ENCODE measurements around the gene SREBF1. TPM values are rescaled to one million over a fixed set of nuclear protein-coding genes. Genes with fewer than 3 reads are reported as not detected.

Gene SREBF1
- total and polyA plus RNA-seq, 10 of the 15 experiments (the other 5 are each of a cell fraction or from before 2014, with no cell fraction given) = 1.4 to 84.6 (median 20.4) TPM

DNA sequence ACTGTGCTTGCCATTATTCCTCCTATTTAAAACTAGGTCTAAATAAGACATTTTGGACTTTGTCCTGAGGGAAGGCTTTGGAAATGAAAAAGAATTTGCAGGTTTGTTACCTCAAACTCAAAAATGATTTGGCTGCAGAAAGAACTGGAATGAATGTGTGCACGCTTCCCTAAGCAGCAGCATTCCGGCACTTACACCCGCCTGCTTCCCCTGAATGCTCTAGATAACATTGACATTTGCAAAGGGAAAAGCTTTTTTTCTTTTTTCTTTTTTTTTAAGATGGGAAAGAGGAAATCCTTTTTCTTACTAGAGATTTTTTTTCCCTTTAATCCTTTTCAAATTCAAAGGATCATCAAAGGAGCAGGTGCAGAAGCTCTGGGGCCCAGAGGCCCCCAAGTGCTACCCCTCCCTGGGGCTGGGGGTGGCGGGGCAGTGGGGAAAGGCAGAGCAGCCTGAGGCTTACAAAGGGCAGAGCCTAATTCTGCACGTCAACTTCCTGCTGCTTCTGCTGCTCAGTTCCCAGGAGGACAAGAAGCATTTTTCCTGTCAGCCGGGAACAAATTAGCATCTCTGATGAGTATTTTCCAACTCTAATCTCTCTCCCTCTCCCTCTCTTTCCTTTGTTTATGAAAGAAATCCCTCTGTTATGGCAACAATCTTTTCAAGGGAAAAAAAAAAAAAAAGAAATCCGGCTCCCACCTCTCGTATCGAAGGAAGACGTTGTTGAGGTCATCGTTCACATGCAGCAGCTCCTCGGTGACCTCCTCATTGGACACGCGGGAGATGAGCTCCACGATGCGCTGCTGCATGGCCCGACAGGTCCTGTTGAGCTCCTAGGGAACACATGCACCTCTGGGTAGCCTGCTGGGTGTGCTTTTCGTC is 32.1 kb upstream of the SREBF1 start:
- RAD21 ChIA-PET (ENCODE audit: unreplicated experiment) = interaction anchor here (1.4 kb wide), 1 partner anchor 165 kb away, joined by 4 read pairs; no protein-coding TSS in a partner anchor
- WGBS (ENCODE audit: insufficient coverage, insufficient replicate concordance, low lambda C conversion rate, missing lambda C conversion rate) = 88% methylated on average over 18 of the region's 18 CpGs
- TF ChIP-seq SUPT20H (IDR thresholded peaks at IDR 0.05; ENCODE audit: borderline replicate concordance, control insufficient read depth, low read depth, low read length) (no peak), BHLHE40 (IDR thresholded peaks at IDR 0.05; ENCODE audit: borderline replicate concordance in 1 of 2, low read depth in 2 of 2, low read length in 1 of 2) (no peak), ATF7 (IDR thresholded peaks at IDR 0.05; ENCODE audit: low read depth) (no peak), ASH2L (IDR thresholded peaks at IDR 0.05; ENCODE audit: borderline replicate concordance, low read depth) (no peak), PAX5 (IDR thresholded peaks at IDR 0.05; ENCODE audit: borderline replicate concordance, low read depth, low read length) (no peak), NFYA (IDR thresholded peaks at IDR 0.05; ENCODE audit: borderline replicate concordance, low read depth, low read length) (no peak), RFX5 (IDR thresholded peaks at IDR 0.05; ENCODE audit: low read depth, low read length) (no peak), ETV6 (conservative IDR thresholded peaks at IDR 0.05 in 1 of 2, IDR thresholded peaks at IDR 0.05 in 1 of 2; ENCODE audit: borderline replicate concordance in 1 of 2, low read depth in 1 of 2) (no peak), ZNF384 (IDR thresholded peaks at IDR 0.05; ENCODE audit: borderline replicate concordance, low read depth, low read length) (no peak)
- TF ChIP-seq, protein P1, sequence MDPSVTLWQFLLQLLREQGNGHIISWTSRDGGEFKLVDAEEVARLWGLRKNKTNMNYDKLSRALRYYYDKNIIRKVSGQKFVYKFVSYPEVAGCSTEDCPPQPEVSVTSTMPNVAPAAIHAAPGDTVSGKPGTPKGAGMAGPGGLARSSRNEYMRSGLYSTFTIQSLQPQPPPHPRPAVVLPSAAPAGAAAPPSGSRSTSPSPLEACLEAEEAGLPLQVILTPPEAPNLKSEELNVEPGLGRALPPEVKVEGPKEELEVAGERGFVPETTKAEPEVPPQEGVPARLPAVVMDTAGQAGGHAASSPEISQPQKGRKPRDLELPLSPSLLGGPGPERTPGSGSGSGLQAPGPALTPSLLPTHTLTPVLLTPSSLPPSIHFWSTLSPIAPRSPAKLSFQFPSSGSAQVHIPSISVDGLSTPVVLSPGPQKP (IDR thresholded peaks at IDR 0.05; ENCODE audit: low read depth, low read length) = no peak
- TF ChIP-seq, protein P2, sequence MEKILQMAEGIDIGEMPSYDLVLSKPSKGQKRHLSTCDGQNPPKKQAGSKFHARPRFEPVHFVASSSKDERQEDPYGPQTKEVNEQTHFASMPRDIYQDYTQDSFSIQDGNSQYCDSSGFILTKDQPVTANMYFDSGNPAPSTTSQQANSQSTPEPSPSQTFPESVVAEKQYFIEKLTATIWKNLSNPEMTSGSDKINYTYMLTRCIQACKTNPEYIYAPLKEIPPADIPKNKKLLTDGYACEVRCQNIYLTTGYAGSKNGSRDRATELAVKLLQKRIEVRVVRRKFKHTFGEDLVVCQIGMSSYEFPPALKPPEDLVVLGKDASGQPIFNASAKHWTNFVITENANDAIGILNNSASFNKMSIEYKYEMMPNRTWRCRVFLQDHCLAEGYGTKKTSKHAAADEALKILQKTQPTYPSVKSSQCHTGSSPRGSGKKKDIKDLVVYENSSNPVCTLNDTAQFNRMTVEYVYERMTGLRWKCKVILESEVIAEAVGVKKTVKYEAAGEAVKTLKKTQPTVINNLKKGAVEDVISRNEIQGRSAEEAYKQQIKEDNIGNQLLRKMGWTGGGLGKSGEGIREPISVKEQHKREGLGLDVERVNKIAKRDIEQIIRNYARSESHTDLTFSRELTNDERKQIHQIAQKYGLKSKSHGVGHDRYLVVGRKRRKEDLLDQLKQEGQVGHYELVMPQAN (conservative IDR thresholded peaks at IDR 0.05) = no peak
- TF ChIP-seq, protein P3, sequence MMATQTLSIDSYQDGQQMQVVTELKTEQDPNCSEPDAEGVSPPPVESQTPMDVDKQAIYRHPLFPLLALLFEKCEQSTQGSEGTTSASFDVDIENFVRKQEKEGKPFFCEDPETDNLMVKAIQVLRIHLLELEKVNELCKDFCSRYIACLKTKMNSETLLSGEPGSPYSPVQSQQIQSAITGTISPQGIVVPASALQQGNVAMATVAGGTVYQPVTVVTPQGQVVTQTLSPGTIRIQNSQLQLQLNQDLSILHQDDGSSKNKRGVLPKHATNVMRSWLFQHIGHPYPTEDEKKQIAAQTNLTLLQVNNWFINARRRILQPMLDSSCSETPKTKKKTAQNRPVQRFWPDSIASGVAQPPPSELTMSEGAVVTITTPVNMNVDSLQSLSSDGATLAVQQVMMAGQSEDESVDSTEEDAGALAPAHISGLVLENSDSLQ (IDR thresholded peaks at IDR 0.05) = no peak
- TF ChIP-seq, protein P4, sequence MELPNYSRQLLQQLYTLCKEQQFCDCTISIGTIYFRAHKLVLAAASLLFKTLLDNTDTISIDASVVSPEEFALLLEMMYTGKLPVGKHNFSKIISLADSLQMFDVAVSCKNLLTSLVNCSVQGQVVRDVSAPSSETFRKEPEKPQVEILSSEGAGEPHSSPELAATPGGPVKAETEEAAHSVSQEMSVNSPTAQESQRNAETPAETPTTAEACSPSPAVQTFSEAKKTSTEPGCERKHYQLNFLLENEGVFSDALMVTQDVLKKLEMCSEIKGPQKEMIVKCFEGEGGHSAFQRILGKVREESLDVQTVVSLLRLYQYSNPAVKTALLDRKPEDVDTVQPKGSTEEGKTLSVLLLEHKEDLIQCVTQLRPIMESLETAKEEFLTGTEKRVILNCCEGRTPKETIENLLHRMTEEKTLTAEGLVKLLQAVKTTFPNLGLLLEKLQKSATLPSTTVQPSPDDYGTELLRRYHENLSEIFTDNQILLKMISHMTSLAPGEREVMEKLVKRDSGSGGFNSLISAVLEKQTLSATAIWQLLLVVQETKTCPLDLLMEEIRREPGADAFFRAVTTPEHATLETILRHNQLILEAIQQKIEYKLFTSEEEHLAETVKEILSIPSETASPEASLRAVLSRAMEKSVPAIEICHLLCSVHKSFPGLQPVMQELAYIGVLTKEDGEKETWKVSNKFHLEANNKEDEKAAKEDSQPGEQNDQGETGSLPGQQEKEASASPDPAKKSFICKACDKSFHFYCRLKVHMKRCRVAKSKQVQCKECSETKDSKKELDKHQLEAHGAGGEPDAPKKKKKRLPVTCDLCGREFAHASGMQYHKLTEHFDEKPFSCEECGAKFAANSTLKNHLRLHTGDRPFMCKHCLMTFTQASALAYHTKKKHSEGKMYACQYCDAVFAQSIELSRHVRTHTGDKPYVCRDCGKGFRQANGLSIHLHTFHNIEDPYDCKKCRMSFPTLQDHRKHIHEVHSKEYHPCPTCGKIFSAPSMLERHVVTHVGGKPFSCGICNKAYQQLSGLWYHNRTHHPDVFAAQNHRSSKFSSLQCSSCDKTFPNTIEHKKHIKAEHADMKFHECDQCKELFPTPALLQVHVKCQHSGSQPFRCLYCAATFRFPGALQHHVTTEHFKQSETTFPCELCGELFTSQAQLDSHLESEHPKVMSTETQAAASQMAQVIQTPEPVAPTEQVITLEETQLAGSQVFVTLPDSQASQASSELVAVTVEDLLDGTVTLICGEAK (IDR thresholded peaks at IDR 0.05; ENCODE audit: borderline replicate concordance) = no peak

More for the DNA sequence above, 32.1 kb upstream of the SREBF1 start:
- H3K27ac ChIP-seq (ENCODE audit: control insufficient read depth, insufficient read depth) = no peak overlapping the region
- no peaks in the 10 kb centered on the region for H3K27me3 ChIP-seq (replicated peaks in 1 of 2; ENCODE audit: control insufficient read depth in 2 of 2, insufficient read depth in 2 of 2, low read length in 1 of 2)
- DNase-seq (ENCODE audit: low read depth, low spot score) = no peak
- no peaks in the 10 kb centered on the region for H4K20me1 ChIP-seq (ENCODE audit: control insufficient read depth, insufficient read depth)
- no peaks in the 10 kb centered on the region for H3K9me3 ChIP-seq (replicated peaks; ENCODE audit: control insufficient read depth, insufficient read depth, low read length)
- SMC1A ChIA-PET (ENCODE audit: uncharacterized antibody, unreplicated experiment) = interaction anchor here (0.7 kb wide), 1 partner anchor 275 kb away, joined by 5 read pairs; no protein-coding TSS in a partner anchor
- FAIRE-seq = no peak
- no peaks in the 10 kb centered on the region for H3K4me1 ChIP-seq (ENCODE audit: control insufficient read depth, insufficient read depth, low read length)
- no peaks in the 10 kb centered on the region for H3K79me2 ChIP-seq (ENCODE audit: control insufficient read depth, insufficient read depth, low read length)
- no peaks in the 10 kb centered on the region; a peak in 1 of 4 replicates for H3K36me3 ChIP-seq (ENCODE audit: control insufficient read depth in 2 of 2, insufficient read depth in 2 of 2, low read length in 1 of 2)
- H3K4me3 ChIP-seq = no peak overlapping the region
- intact Hi-C loops (cut with micrococcal nuclease; ENCODE audit: unreplicated experiment) = no loop called here
- H2AFZ ChIP-seq (ENCODE audit: control insufficient read depth, low read depth, low read length) = no peak overlapping the region
- BruUV-seq (replicated peaks) = no TSS peak
- POLR2A ChIA-PET = no interaction called here
- H3K4me2 ChIP-seq (ENCODE audit: control insufficient read depth, insufficient read depth) = no peak overlapping the region
- no peak overlapping the region for H3K9ac ChIP-seq (ENCODE audit: control insufficient read depth, insufficient read depth, low read length)
- CTCF ChIA-PET = interaction anchor here (0.8 to 2.7 kb wide), 2 partner anchors 12 to 50 kb away, joined by 3 to 16 read pairs; no protein-coding TSS in a partner anchor
- in situ Hi-C loops (cut with MboI) = loop anchor here (10.0 kb wide), 1 partner anchor 514 kb away; no protein-coding TSS in a partner anchor
- no peak for ATAC-seq

Measured in GM12878 (cell line).